ENCODE results near the gene STK10. TPM values are rescaled to one million over a fixed set of nuclear protein-coding genes. Genes with fewer than 3 reads are reported as not detected.

STK10 gene
- total RNA-seq, 3 donors from 2014 or later (not counting 1 experiment from before 2014, with no cell fraction given) = 705 to 879 (median 783) TPM

DNA sequence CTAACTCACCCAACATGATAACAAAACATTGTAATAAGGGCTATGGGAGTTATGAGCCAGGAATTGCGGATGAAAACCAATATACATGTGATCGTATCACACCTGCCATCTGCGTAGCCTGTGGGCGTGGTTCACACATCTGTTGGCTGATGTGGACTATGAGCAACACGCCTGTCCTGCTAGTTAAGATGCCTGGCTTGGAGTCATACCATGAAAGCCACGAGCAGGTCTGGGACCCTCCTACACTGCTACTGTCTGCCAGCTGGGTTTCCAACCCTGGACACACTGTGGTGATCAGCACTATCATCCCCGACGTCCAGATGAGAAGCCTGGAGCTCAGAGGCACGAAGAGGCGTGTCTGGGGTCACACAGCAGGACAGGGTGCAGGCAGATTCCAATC lies 40.2 kb downstream of the STK10 start:
- Mint-ChIP-seq H3K4me1 (peaks cover 84 to 93% of the 10 kb centered on the region in 2 donors), H3K4me3 (peak overlapping the region; percentile 72), H3K27me3 (ENCODE audit: low read depth in 2 of 2) (no peaks in the 10 kb centered on the region), H3K9me3 (no peaks in the 10 kb centered on the region), H3K27ac (peak overlapping the region; percentile 97 to 98), H3K36me3 (no peaks in the 10 kb centered on the region)
- peak; percentile 46 to 59 (median 57) for ATAC-seq
- H3K27ac ChIP-seq (ENCODE audit: low read length) = peak overlapping the region; percentile 45
- 57% methylated on average over 10 of the region's 10 CpGs for WGBS (ENCODE audit: insufficient coverage)
- intact Hi-C loops (cut with micrococcal nuclease) = loop anchor here (2.0 kb wide), 2 partner anchors 15 to 37 kb away; no protein-coding TSS in a partner anchor
- H3K27me3 ChIP-seq (ENCODE audit: control insufficient read depth, insufficient read depth, low read length) = no peaks in the 10 kb centered on the region
- TF ChIP-seq CTCF (IDR thresholded peaks at IDR 0.05) = no peak
- H3K4me1 ChIP-seq (ENCODE audit: control insufficient read depth, insufficient read depth, low read length) = peaks cover 97% of the 10 kb centered on the region
- peak; percentile 41 to 58 for DNase-seq
- no peaks in the 10 kb centered on the region for H3K9me3 ChIP-seq (ENCODE audit: control insufficient read depth, insufficient read depth, low read length)
- H3K36me3 ChIP-seq (ENCODE audit: control insufficient read depth, insufficient read depth, low read length) = peaks cover 49% of the 10 kb centered on the region
- no peak overlapping the region for H3K4me3 ChIP-seq (ENCODE audit: low read length)

DNA sequence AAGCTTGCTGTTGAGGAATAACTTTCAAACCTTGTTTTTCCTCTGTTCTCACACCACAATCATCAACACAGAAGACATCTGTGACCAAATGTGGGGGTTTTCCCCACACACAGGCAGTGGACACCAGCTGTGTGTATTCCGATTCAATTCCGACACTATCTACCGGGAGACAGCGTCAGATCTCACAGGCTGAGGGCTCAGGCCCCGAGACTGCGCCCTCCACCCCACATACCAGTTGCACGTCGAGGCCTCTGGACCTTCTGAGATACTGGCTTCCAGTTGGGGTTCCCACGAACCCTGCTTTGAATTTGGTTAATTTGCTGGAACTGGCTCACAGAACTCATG lies 41.3 kb downstream of the STK10 start:
- DNase-seq (no peak), ATAC-seq (no peak)
- H3K4me1 ChIP-seq (ENCODE audit: control insufficient read depth, insufficient read depth, low read length) = peaks cover 99% of the 10 kb centered on the region
- H3K4me3 ChIP-seq (ENCODE audit: low read length) = no peak overlapping the region
- Mint-ChIP-seq H3K4me1 (peaks cover 85 to 93% of the 10 kb centered on the region in 2 donors), H3K36me3 (no peaks in the 10 kb centered on the region), H3K4me3 (peak overlapping the region; percentile 72), H3K27ac (peak overlapping the region; percentile 97 to 98), H3K9me3 (no peaks in the 10 kb centered on the region), H3K27me3 (ENCODE audit: low read depth in 2 of 2) (no peaks in the 10 kb centered on the region)
- no peaks in the 10 kb centered on the region for H3K27me3 ChIP-seq (ENCODE audit: control insufficient read depth, insufficient read depth, low read length)
- peak overlapping the region; percentile 8 for H3K27ac ChIP-seq (ENCODE audit: low read length)
- 90% methylated on average over 9 of the region's 9 CpGs for WGBS (ENCODE audit: insufficient coverage)
- intact Hi-C loops (cut with micrococcal nuclease) = loop anchor here (2.0 kb wide), 1 partner anchor 14 kb away; no protein-coding TSS in a partner anchor
- TF ChIP-seq CTCF (IDR thresholded peaks at IDR 0.05) = no peak
- H3K9me3 ChIP-seq (ENCODE audit: control insufficient read depth, insufficient read depth, low read length) = no peaks in the 10 kb centered on the region
- peaks cover 42% of the 10 kb centered on the region for H3K36me3 ChIP-seq (ENCODE audit: control insufficient read depth, insufficient read depth, low read length)

DNA sequence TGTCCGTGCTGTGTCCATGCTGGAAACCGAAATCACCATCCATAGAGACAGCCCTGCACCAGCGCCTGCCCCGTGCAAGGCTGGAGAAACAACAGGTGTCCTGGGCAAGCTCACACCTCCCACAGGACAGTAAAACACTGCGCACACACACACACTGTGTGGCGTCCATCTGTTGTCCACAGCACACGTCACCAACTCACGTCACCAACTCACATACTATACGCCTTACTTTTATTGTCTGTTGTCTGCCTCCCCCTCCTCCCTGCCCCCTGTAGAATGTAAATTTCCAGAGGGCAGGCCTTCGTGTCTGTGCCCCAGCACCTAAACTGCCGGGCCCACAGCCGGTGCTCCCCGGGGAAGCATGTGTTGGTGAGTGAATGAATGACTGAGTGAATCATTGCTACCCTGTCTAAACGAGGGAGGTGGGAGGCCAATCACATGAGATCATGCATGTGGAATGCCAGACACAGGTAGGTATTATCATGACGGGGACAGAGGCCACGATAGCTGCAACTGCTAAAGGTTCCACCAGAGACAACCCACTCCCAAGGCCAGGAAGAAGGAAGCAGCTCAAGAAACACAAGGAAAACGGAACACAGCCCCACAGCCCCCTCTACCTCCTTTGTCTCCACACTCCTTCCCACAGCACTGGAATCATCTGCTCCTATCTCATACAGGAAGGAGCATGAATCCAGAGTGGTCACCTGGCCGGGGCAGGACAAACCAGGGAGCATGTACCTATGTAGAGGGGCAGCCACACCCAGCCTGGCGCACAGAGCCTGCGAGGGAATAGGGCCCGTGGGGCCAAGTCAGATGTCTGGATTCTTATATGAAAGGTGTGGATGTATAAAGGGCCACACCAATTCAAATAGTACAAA lies 41.9 kb downstream of the STK10 start:
- WGBS (ENCODE audit: insufficient coverage) = 83% methylated on average over 19 of the region's 21 CpGs
- Mint-ChIP-seq H3K27me3 (ENCODE audit: low read depth in 2 of 2) (no peaks in the 10 kb centered on the region), H3K9me3 (no peaks in the 10 kb centered on the region), H3K4me3 (peak overlapping the region; percentile 72), H3K36me3 (no peaks in the 10 kb centered on the region), H3K4me1 (peaks cover 81 to 92% of the 10 kb centered on the region in 2 donors), H3K27ac (peak overlapping the region; percentile 97 to 98)
- Histone ChIP-seq H3K27me3 (ENCODE audit: control insufficient read depth, insufficient read depth, low read length) (no peaks in the 10 kb centered on the region), H3K4me1 (ENCODE audit: control insufficient read depth, insufficient read depth, low read length) (peaks cover 99% of the 10 kb centered on the region), H3K4me3 (ENCODE audit: low read length) (no peak overlapping the region), H3K27ac (ENCODE audit: low read length) (peak overlapping the region; percentile 8), H3K36me3 (ENCODE audit: control insufficient read depth, insufficient read depth, low read length) (peaks cover 39% of the 10 kb centered on the region), H3K9me3 (ENCODE audit: control insufficient read depth, insufficient read depth, low read length) (no peaks in the 10 kb centered on the region)
- intact Hi-C loops (cut with micrococcal nuclease) = loop anchor here (2.0 kb wide), 2 partner anchors 13 to 17 kb away; no protein-coding TSS in a partner anchor
- no peak for ATAC-seq
- TF ChIP-seq CTCF (IDR thresholded peaks at IDR 0.05) = no peak
- no peak for DNase-seq
